Islet of Langerhans (tissue), 1 donor: ENCODE data around the gene CEP70.
"Not testable (repeated sequence)": the region's sequence is repeated elsewhere in the genome, so short reads cannot be mapped to it uniquely, and the experiment has no call there.

Source experiments
- FAIRE-seq: peaks from one replicate; lab custom pipeline; 2011; peaks lifted over from hg19 to GRCh38; lab: Jason Lieb, UNC

Gene CEP70

GRCh38 chr3:138594150-138594934, at the start of gene CEP70:
Gene CEP70 (minus strand): TSS chr3:138594260. CDS start chr3:138572927, 21,333 bp downstream.
- peak; percentile 96 for FAIRE-seq

- FAIRE-seq: no peak
Observed at GRCh38 chr3:138642927-138643253, 48.8 kb upstream of the CEP70 start.

- no peak for FAIRE-seq
Observed at GRCh38 chr3:138642226-138642926, 48.3 kb upstream of the CEP70 start.

GRCh38 chr3:138640537-138640936, 46.5 kb upstream of the CEP70 start:
- FAIRE-seq: no peak

GRCh38 chr3:138638641-138639040, 44.6 kb upstream of the CEP70 start:
- FAIRE-seq: no peak

GRCh38 chr3:138629526-138629925, 35.5 kb upstream of the CEP70 start:
- no peak for FAIRE-seq

GRCh38 chr3:138625707-138626365, 31.8 kb upstream of the CEP70 start:
- FAIRE-seq: no peak

- no peak for FAIRE-seq
Observed at GRCh38 chr3:138624518-138624917, 30.5 kb upstream of the CEP70 start.

- FAIRE-seq: no peak
Observed at GRCh38 chr3:138620431-138620830, 26.4 kb upstream of the CEP70 start.

GRCh38 chr3:138615462-138615861, 21.4 kb upstream of the CEP70 start:
- no peak for FAIRE-seq

GRCh38 chr3:138609898-138610266, 15.8 kb upstream of the CEP70 start:
- no peak for FAIRE-seq

- FAIRE-seq: no peak
Observed at GRCh38 chr3:138608322-138609135, 14.5 kb upstream of the CEP70 start, which contains the start of gene FAIM. Gene FAIM (plus strand): TSS chr3:138608771. CDS start chr3:138619727, 10,956 bp downstream.

GRCh38 chr3:138604106-138604595, 10.1 kb upstream of the CEP70 start:
- not testable (repeated sequence) for FAIRE-seq

- not testable (repeated sequence) for FAIRE-seq
Observed at GRCh38 chr3:138601661-138602060, 7.6 kb upstream of the CEP70 start.

- FAIRE-seq: no peak
Observed at GRCh38 chr3:138600100-138600745, 6.2 kb upstream of the CEP70 start.

GRCh38 chr3:138598534-138598933, 4.5 kb upstream of the CEP70 start:
- FAIRE-seq: no peak

GRCh38 chr3:138597186-138597976, 3.3 kb upstream of the CEP70 start:
- not testable (repeated sequence) for FAIRE-seq

GRCh38 chr3:138594935-138595610, 1.0 kb upstream of the CEP70 start:
- FAIRE-seq: no peak

- no peak for FAIRE-seq
Observed at GRCh38 chr3:138593488-138594149, 441 bp downstream of the CEP70 start.

- FAIRE-seq: no peak
Observed at GRCh38 chr3:138591392-138591791, 2.7 kb downstream of the CEP70 start.
